T-helper 9 cell (primary cell): Measurements from ENCODE around the gene OSER1.
A peak's percentile ranks its signal among the peaks of the same experiment; 100 is the strongest.
"Not testable (repeated sequence)": the region's sequence is repeated elsewhere in the genome, so short reads cannot be mapped to it uniquely, and the experiment has no call there.

Experiments used
- DNase-seq: peaks from one replicate; pipeline ENCODE4 v3.0.0-alpha.2; 2020
- total RNA-seq, 2 donors: gene quantifications; one replicate each; lab custom pipeline; 2026; lab: John Stamatoyannopoulos, UW

The OSER1 gene
- total RNA-seq: 59.4 to 141 reads per million in 2 donors

GRCh38 chr20:44210406-44211176, at the start of gene OSER1:
Gene OSER1 (minus strand): TSS chr20:44210771. CDS start chr20:44206957, 3,814 bp downstream.
- peak; percentile 97 for DNase-seq

- no peak for DNase-seq
Observed at GRCh38 chr20:44258226-44258890, 47.8 kb upstream of the OSER1 start.

- no peak for DNase-seq
Observed at GRCh38 chr20:44256961-44257360, 46.4 kb upstream of the OSER1 start.

GRCh38 chr20:44255942-44256341, 45.4 kb upstream of the OSER1 start:
- no peak for DNase-seq

GRCh38 chr20:44254073-44254472, 43.5 kb upstream of the OSER1 start:
- no peak for DNase-seq

- DNase-seq: no peak
Observed at GRCh38 chr20:44253528-44253927, 43.0 kb upstream of the OSER1 start.

- DNase-seq: no peak
Observed at GRCh38 chr20:44251284-44251683, 40.7 kb upstream of the OSER1 start.

- DNase-seq: no peak
Observed at GRCh38 chr20:44248410-44248759, 37.8 kb upstream of the OSER1 start.

GRCh38 chr20:44247586-44248409, 37.2 kb upstream of the OSER1 start:
- no peak for DNase-seq

GRCh38 chr20:44247131-44247571, 36.6 kb upstream of the OSER1 start, which contains the start of gene GDAP1L1:
Gene GDAP1L1 (plus strand): TSS chr20:44247308. CDS start chr20:44247335, 27 bp downstream.
- DNase-seq: no peak

GRCh38 chr20:44245977-44246376, 35.4 kb upstream of the OSER1 start:
- no peak for DNase-seq

- no peak for DNase-seq
Observed at GRCh38 chr20:44241796-44242195, 31.2 kb upstream of the OSER1 start.

- not testable (repeated sequence) for DNase-seq
Observed at GRCh38 chr20:44236840-44237239, 26.3 kb upstream of the OSER1 start.

GRCh38 chr20:44235702-44236101, 25.1 kb upstream of the OSER1 start:
- no peak for DNase-seq

GRCh38 chr20:44234566-44235317, 24.2 kb upstream of the OSER1 start:
- DNase-seq: no peak

GRCh38 chr20:44233436-44234016, 23.0 kb upstream of the OSER1 start:
- no peak for DNase-seq

GRCh38 chr20:44232469-44232856, 21.9 kb upstream of the OSER1 start:
- DNase-seq: not testable (repeated sequence)

GRCh38 chr20:44231713-44232468, 21.3 kb upstream of the OSER1 start:
- DNase-seq: no peak

- DNase-seq: no peak
Observed at GRCh38 chr20:44231193-44231592, 20.6 kb upstream of the OSER1 start.

- no peak for DNase-seq
Observed at GRCh38 chr20:44228465-44229258, 18.1 kb upstream of the OSER1 start.
